HG02798 (cell line): Measurements from ENCODE around the gene UFSP1.
"Not testable (repeated sequence)": the region's sequence is repeated elsewhere in the genome, so short reads cannot be mapped to it uniquely, and the experiment has no call there.

ENCODE experiments used
- ATAC-seq: cut with Tn5 transposase; IDR thresholded peaks from one replicate; pipeline ENCODE4 v1.9.1; 2021; ENCODE audit warnings: mild to moderate bottlenecking; ENCODE audit not compliant: unreplicated experiment, poor library complexity

The UFSP1 gene

GRCh38 chr7:100888988-100889750, at the start of gene UFSP1:
TSS of gene UFSP1 (minus strand) at chr7:100889715. CDS start at chr7:100889271, 444 bp downstream.
- peak; percentile 33 for ATAC-seq

GRCh38 chr7:100936167-100936566, 46.7 kb upstream of the UFSP1 start:
- ATAC-seq: not testable (repeated sequence)

DNA sequence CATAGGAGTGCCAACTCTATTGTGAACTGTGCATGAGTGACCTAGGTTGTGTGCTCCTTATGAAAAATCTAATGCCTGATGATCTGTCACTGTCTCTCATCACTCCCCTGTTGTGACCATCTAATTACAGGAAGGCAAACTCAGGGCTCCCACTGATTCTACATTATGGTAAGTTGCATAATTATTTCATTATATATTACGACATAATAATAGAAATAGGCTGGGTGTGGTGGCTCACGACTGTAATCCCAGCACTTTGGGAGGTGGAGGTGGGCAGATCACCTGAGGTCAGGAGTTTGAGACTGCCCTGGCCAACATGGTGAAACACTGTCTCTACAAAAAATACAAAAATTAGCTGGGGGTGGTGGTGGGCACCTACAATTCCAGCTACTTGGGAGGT, 45.9 kb upstream of the UFSP1 start:
- ATAC-seq: not testable (repeated sequence)

DNA sequence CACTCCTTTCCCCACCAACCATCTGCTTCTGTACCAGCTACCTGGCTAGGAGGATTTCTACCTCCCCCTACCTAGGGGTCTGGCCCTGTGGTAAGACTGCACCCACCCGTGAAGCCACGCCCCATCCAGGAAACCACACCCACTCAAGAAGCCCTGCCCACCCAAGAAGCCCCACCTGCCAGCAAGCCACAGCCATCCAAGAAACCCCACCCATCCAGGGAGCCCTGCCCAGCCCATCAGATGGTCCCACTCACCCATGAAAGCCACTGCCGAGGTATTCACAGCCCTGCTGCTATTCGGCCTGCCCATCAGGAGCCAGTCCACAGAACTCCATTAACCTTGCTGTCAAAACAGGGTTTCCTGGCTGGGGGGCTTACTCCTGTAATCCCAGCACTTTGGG, 44.2 kb upstream of the UFSP1 start:
- no peak for ATAC-seq

DNA sequence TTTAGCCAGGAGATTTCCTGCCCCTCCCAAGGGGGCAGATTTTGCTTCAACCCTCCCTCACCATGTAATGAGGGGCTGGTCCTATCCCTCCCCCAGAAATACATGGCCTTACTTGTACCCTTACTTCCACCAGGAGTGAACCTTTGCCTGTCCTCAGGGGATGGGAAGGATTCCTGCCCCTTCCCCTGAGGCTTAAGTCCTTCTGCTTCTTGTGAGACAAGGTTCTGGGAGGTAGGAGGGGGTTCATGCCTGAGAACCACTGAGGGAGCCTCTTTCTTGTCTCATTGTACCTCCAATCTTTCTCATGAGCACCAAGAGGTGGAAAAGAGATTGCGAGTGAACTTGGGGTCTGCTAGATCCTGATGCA, 40.3 kb upstream of the UFSP1 start:
- ATAC-seq: no peak

DNA sequence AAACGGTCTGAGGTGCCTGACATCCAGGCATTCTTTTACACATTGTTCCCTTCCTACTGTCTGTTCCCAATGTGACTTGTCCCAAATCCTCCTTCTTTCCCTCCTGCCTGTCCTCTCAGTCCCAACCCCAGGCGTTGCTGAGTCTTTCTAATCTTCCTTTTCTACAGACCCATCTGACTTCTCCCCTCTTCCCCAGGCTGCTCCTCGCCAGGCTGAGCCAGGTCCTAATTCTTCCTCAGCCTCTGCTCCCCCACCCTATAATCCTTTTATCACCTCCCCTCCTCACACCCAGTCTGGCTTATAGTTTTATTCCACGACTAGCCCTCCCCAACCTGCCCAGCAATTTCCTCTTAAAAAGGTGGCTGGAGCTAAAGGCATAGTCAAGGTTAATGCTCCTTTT, 34.1 kb upstream of the UFSP1 start:
- ATAC-seq: not testable (repeated sequence)

DNA sequence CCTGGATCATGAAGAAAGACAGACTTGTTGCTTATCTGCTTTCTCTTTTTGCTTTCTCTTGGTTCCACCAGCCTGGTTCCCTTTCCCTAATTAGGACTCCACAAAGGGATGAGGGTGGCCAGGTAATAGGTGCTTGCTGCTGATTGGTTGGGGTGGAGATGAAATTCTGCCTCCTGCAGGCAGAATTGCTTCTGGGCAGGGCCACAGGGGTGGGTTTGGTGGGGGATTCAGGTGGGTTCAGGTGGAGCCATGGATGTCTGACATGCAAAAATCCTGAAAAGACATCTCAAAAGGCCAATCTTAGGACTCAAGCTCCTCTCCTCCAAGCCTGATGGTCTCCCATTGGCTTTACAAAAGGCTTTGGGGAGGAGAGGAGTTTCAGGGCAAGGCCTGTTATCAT, 31.5 kb upstream of the UFSP1 start:
- no peak for ATAC-seq

- not testable (repeated sequence) for ATAC-seq
These were observed 30.4 kb upstream of the UFSP1 start for GRCh38 chr7:100919779-100920437.

DNA sequence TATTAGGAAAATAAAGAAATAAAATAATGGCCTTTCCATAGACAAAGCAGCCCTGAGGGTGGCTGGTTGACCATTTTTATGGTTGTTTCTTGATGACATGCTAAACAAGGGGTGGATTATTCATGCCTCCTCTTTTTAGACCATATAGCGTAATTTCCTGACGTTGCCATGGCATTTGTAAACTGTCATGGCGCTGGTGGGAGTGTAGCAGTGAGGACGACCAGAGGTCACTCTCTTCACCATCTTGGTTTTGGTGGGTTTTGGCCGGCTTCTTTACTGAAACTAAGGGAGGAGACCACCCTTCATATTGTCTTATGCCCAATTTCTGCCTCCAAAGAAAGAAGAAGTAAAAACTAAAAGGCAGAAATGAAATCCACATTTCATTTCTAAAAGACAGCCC, 29.8 kb upstream of the UFSP1 start:
- ATAC-seq: not testable (repeated sequence)

DNA sequence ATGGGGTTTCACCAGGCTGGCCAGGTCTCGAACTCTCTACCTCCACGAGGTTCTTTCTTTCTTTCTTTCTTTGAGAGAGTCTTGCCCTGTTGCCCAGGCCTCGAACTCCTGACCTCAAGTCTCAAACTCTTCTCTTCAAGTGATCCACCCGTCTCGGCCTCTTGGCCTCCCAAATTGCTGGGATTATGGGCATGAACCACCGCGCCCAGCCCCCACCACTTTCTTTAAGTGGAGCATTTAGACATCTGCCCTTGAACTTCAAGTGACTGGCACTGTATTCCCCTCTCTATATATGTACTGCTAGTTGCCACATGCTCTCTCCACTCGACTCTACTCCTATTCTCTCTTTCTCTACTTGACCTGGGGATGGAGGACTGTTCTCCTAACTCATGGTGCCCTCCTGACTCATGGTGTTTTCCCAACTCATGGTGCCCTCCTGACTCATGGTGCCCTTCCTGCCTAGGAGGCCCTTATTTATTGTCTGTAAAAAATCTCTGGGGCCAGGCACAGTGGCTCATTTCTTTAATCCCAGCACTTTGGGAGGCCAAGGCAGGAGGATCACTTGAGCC, 25.4 kb upstream of the UFSP1 start:
- no peak for ATAC-seq

DNA sequence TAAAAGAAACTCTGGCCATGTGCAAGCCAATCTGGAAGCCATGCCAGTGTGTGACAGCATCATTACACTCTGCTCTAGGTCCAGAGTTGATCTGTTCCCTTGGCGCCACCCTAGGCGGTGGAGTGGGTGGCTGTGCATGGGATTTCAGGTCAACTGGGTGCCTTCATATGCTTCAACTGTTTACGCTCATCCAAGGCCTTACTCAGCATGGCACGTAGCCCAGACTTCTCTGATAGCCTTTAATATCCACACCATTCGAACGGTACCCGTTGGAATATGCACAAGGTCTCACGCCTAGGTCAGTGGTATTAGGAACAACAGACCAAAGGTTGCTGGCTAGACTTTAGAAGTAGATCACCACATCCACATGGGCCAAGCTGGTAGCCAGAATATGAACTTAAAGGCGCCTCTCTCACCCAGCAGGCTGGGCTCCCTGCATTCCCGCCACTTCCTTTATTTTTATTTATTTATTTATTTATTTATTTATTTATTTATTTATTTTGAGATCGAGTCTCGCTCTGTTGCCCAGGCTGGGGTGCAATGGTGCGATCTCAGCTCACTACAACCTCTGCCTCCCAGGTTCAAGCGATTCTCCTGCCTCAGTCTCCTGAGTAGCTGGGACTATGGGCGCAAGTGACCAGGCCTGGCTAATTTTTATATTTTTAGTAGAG, 24.8 kb upstream of the UFSP1 start:
- no peak for ATAC-seq

GRCh38 chr7:100911484-100911883, 22.0 kb upstream of the UFSP1 start:
- no peak for ATAC-seq

- ATAC-seq: not testable (repeated sequence)
These were observed 20.9 kb upstream of the UFSP1 start for GRCh38 chr7:100910443-100910842.

GRCh38 chr7:100908512-100908911, 19.0 kb upstream of the UFSP1 start:
- no peak for ATAC-seq

DNA sequence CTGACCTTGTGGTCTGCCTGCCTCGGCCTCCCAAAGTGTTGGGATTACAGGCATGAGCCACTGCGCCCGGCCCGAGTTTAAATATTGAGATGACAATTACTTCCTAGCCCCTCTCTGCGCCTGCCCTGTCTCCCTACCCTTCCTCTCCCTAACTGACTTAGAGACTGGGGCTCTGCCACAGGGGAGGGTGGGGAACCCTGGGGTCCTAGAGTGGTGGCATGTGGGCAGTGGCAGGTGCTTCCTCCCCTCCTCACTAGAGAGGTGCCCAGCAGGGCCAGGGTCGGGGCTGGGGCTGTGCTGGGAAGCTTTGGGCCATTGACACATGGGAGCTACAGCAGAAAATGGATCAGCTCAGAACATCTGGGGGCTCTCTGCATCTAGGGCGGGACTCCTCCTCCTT, 13.1 kb upstream of the UFSP1 start:
- ATAC-seq: no peak

DNA sequence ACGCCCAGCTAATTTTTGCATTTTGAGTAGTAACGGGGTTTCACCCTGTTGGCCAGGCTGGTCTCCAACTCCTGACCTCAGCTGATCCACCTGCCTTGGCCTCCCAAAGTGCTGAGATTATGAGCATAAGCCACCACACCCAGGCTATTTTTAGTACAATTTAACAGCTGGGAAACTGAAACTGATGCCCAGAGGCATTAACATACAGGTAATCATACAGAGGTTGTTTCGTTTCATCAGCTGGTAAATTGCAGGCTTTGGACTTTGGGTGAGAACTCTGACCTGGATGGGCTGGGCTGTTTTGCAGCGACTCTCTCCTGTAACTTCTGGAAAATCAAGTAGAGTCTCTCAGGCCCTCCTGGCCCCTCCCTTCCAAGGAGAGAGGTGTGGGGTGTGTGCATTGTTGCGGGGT, 12.4 kb upstream of the UFSP1 start:
- ATAC-seq: no peak

DNA sequence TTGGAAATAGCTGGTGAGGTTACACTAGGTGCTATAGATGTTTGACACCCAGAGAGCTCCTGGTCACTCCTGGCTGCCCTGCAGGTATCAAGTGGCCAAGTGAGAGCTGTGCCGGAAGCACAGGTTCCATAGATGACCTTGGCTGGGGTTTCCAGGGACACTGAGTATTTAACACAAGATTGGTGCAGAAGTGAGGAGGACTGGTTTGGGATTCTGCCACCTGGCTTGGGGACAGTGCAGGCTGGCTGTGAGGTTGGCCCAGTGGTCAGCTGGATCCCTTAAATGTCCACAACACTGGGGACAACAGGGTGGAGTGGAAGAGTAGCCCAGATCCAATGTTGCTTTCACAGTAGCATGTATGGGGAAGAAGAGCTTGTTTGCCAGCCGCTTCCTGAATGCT, 11.5 kb upstream of the UFSP1 start:
- ATAC-seq: no peak

GRCh38 chr7:100899432-100899831, 9.9 kb upstream of the UFSP1 start:
- ATAC-seq: no peak

DNA sequence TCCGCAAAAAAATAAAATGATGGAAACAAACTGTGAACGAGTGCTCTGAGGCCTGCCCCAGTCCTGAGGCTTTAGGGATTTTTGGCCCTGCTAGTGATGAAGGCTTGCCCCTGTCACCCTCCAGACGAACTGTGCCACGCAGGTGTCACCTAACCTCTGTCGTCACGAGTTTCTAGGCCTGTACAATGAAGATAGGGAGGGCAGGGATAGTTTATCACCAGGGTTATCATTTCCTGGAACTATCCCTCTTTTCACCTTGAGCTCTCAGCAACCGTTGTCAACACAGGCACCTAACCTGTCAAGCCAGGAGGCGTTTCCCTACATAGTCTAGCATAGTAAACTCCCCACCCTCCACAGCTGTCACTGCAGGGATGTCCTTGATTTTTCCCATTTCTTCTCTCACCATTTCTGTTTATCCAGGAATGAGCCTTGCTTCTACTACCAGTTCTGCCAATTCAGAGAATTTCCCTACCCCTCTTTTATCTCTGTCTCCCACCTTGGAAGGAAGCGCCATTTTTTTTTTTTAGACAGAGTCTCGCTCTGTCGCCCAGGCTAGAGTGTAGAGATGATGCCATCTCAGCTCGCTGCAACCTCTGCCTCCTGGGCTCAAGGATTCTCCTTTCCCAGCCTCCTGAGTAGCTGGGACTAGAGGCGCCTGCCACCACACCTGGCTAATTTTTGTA, 8.4 kb upstream of the UFSP1 start:
- no peak for ATAC-seq

DNA sequence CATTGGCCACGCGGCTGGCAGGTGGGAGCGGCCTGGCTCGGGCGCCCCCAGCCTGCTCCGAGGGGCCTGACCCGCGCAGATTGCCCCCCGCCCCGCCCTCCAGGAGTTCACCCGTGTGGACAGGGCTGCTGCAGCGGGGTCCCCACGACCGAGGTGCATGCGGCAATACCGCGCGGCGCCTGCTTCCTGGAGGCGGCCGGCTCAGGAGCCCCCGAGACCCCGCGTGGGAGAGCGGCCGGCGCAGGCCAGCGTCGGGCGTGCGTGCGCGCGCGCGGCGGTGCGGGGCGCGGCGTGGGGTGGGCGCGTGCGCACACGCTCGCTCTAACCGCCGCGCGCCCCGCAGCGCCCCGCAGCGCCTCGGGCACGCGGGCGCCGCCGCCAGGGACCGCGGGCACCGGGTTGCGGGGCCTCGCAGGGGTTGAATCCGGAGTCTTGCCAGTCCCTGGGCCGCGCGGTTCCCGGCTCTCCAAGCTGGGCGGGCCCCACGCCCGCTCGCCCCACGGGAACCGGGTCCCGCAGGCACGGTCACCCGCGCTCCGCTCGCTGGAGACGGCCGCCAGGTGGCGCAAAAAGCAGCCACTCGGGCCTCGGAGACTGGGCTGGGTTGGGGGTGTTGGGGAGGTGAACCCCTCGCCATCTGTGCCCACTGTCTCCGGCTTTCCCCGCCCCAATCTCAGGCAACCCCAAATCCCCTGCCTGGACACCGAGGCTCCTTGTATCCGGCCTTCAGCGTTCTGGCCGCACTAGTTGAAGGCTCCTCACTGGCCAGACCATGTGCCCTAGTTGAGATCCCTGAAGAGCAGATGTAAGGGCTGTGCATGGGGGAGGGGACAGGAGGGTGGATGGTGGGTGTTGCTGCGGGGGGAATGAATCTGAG, 7.5 kb upstream of the UFSP1 start:
- ATAC-seq: no peak
